Upper lobe of left lung (tissue), 6 donors: ENCODE measurements around the gene AGBL1. TPM values are rescaled to one million over a fixed set of nuclear protein-coding genes. Genes with fewer than 3 reads are reported as not detected.
A peak's percentile ranks its signal among the peaks of the same experiment; 100 is the strongest.

Experiments used
- ATAC-seq, 2 donors: fragments of 200-7000 bp; cut with Tn5 transposase; one replicate each; pipeline ENCODE4 v1.9.1; 2022; ENCODE audit warnings: mild to moderate bottlenecking in 2 of 2, moderate library complexity in 2 of 2; ENCODE audit not compliant: low FRiP score in 2 of 2
- DNase-seq, 2 donors: peaks; one replicate each; pipeline ENCODE4 v3.0.0-alpha.2; 2019 to 2020
- H3K27ac ChIP-seq, 4 donors: fragments of 200-600 bp; sonication (generic); one replicate each; pipeline ENCODE4 v1.5.1; 2016 to 2019
- H3K27me3 ChIP-seq, 4 donors: fragments of 200-600 bp; sonication (generic); one replicate each; pipeline ENCODE4 v1.5.1; 2017 to 2019
- H3K36me3 ChIP-seq, 4 donors: fragments of 200-600 bp; sonication (generic); one replicate each; pipeline ENCODE4 v1.5.1; 2016 to 2019
- H3K4me1 ChIP-seq, 4 donors: fragments of 200-600 bp; sonication (generic); one replicate each; pipeline ENCODE4 v1.5.1; 2018 to 2019
- H3K4me3 ChIP-seq, 4 donors: fragments of 200-600 bp; sonication (generic); one replicate each; pipeline ENCODE4 v1.5.1; 2017 to 2019; ENCODE audit warnings: mild to moderate bottlenecking in 2 of 4, moderate library complexity in 1 of 4
- H3K9me3 ChIP-seq, 4 donors: fragments of 200-600 bp; sonication (generic); one replicate each; pipeline ENCODE4 v1.5.1; 2018 to 2019
- CTCF ChIP-seq, 6 experiments: fragments of 450-650 bp in 4 of 6; fragments of 200-600 bp in 2 of 6; sonication (generic) in 2 of 6; IDR thresholded peaks; one replicate each; pipeline ENCODE4 v1.5.1; 2016 to 2019; ENCODE audit warnings: antibody characterized with exemption in 6 of 6
- EP300 ChIP-seq, 4 donors: sonication (generic); formaldehyde crosslinking; IDR thresholded peaks; one replicate each; pipeline ENCODE4 v1.5.1; 2017; ENCODE audit warnings: antibody characterized with exemption in 4 of 4, control low read depth in 2 of 4
- POLR2A ChIP-seq, 4 donors: fragments of 450-650 bp; IDR thresholded peaks; one replicate each; pipeline ENCODE4 v1.5.1; 2016 to 2017; ENCODE audit warnings: antibody characterized with exemption in 4 of 4, mild to moderate bottlenecking in 2 of 4
- POLR2AphosphoS5 ChIP-seq, 2 donors: sonication (generic); formaldehyde crosslinking; IDR thresholded peaks; one replicate each; pipeline ENCODE4 v1.5.1; 2017; ENCODE audit warnings: antibody characterized with exemption in 2 of 2
- WGBS, 2 donors: methylation state at CpG; one replicate each; pipeline ENCODE4 v1.1.5; 2017 to 2018; 5-methylcytosine and 5-hydroxymethylcytosine counted together
- total RNA-seq, 6 donors: library from RNA; depleted of rRNA in 4 of 6; stranded (reverse); fragments of >200 nt in 4 of 6; gene quantifications; one replicate each; pipeline versions ENCODE4 v1.1.0 to v1.2.1, GENCODE V29; 2016 to 2021
- donor health status: DM: no; HTN: no; CAD: no; lungs with moderate emphysema.
- donor health status: DM: no; HTN: yes; CAD: no; lungs with severe emphysema.

AGBL1 gene
- total RNA-seq, 6 donors from 2014 or later = 3.1 to 23.0 (median 14.5) TPM

- ATAC-seq = peak; percentile 75
- DNase-seq = peak in 1 of 2 donors; percentile 34
- H3K9me3 ChIP-seq = no peaks in the 10 kb centered on the region
- no peaks in the 10 kb centered on the region for H3K36me3 ChIP-seq
- no peak overlapping the region for H3K4me3 ChIP-seq
- H3K4me1 ChIP-seq = no peaks in the 10 kb centered on the region
- TF ChIP-seq CTCF (IDR thresholded peaks at IDR 0.05) (peak in 3 of 6 experiments; percentile 31 to 59 (median 48)), POLR2AphosphoS5 (IDR thresholded peaks at IDR 0.05) (no peak), EP300 (IDR thresholded peaks at IDR 0.05) (no peak), POLR2A (IDR thresholded peaks at IDR 0.05) (no peak)
- H3K27ac ChIP-seq = no peak overlapping the region
- 42 to 62% methylated on average over 3 to 6 of the region's 6 CpGs for WGBS, 2 donors
- H3K27me3 ChIP-seq = no peaks in the 10 kb centered on the region
Observed at GRCh38 chr15:86624261-86625036, 544.8 kb downstream of the AGBL1 start.

GRCh38 chr15:86629409-86630356, 550.0 kb downstream of the AGBL1 start:
- Histone ChIP-seq H3K36me3 (no peaks in the 10 kb centered on the region), H3K4me1 (no peaks in the 10 kb centered on the region), H3K27me3 (no peaks in the 10 kb centered on the region), H3K9me3 (no peaks in the 10 kb centered on the region), H3K27ac (no peak overlapping the region), H3K4me3 (no peak overlapping the region)
- DNase-seq (no peak), ATAC-seq (no peak)
- no peak for TF ChIP-seq CTCF (IDR thresholded peaks at IDR 0.05)
- no peak for TF ChIP-seq EP300 (IDR thresholded peaks at IDR 0.05)
- TF ChIP-seq POLR2A (IDR thresholded peaks at IDR 0.05) = no peak
- no peak for TF ChIP-seq POLR2AphosphoS5 (IDR thresholded peaks at IDR 0.05)
- WGBS, 2 donors = 81% methylated on average over 7 of the region's 7 CpGs

- WGBS, 2 donors = 69 to 74% methylated on average over 5 of the region's 5 CpGs
- Histone ChIP-seq H3K27ac (no peak overlapping the region), H3K4me3 (no peak overlapping the region), H3K9me3 (no peaks in the 10 kb centered on the region), H3K27me3 (no peaks in the 10 kb centered on the region), H3K4me1 (no peaks in the 10 kb centered on the region), H3K36me3 (no peaks in the 10 kb centered on the region)
- ATAC-seq (no peak), DNase-seq (no peak)
- no peak for TF ChIP-seq POLR2AphosphoS5 (IDR thresholded peaks at IDR 0.05)
- TF ChIP-seq CTCF (IDR thresholded peaks at IDR 0.05) = no peak
- TF ChIP-seq POLR2A (IDR thresholded peaks at IDR 0.05) = no peak
- TF ChIP-seq EP300 (IDR thresholded peaks at IDR 0.05) = no peak
Observed at GRCh38 chr15:86630946-86631345, 551.3 kb downstream of the AGBL1 start.

GRCh38 chr15:86634146-86634545, 554.5 kb downstream of the AGBL1 start:
- Histone ChIP-seq H3K4me1 (no peaks in the 10 kb centered on the region), H3K4me3 (no peak overlapping the region), H3K9me3 (no peaks in the 10 kb centered on the region), H3K36me3 (no peaks in the 10 kb centered on the region), H3K27me3 (no peaks in the 10 kb centered on the region), H3K27ac (no peak overlapping the region)
- DNase-seq (no peak), ATAC-seq (no peak)
- TF ChIP-seq POLR2AphosphoS5 (IDR thresholded peaks at IDR 0.05) (no peak), POLR2A (IDR thresholded peaks at IDR 0.05) (no peak), EP300 (IDR thresholded peaks at IDR 0.05) (no peak), CTCF (IDR thresholded peaks at IDR 0.05) (no peak)
- 80 to 86% methylated on average over 4 of the region's 4 CpGs for WGBS, 2 donors
